DOHH2 (cell line): ENCODE results near the gene METRN.

Experiments
- EZH2phosphoT487 ChIP-seq: fragments of 200-600 bp; sonication (generic); IDR thresholded peaks from 2 replicates; pipeline ENCODE4 v1.6.1; 2017; ENCODE audit warnings: borderline replicate concordance, mild to moderate bottlenecking, antibody characterized with exemption, low read length, moderate library complexity, mixed read lengths
- TF ChIP-seq, protein P1 (sequence below): fragments of 200-600 bp; sonication (generic); IDR thresholded peaks from one replicate; pipeline ENCODE4 v1.5.1; 2014; ENCODE audit warnings: antibody characterized with exemption, mild to moderate bottlenecking, low read depth, low read length; ENCODE audit not compliant: poor library complexity, severe bottlenecking

GRCh38 chr16:752007-752312, 37.0 kb downstream of the METRN start:
- TF ChIP-seq, protein P1, sequence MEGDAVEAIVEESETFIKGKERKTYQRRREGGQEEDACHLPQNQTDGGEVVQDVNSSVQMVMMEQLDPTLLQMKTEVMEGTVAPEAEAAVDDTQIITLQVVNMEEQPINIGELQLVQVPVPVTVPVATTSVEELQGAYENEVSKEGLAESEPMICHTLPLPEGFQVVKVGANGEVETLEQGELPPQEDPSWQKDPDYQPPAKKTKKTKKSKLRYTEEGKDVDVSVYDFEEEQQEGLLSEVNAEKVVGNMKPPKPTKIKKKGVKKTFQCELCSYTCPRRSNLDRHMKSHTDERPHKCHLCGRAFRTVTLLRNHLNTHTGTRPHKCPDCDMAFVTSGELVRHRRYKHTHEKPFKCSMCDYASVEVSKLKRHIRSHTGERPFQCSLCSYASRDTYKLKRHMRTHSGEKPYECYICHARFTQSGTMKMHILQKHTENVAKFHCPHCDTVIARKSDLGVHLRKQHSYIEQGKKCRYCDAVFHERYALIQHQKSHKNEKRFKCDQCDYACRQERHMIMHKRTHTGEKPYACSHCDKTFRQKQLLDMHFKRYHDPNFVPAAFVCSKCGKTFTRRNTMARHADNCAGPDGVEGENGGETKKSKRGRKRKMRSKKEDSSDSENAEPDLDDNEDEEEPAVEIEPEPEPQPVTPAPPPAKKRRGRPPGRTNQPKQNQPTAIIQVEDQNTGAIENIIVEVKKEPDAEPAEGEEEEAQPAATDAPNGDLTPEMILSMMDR, result no peak
- no peak for TF ChIP-seq EZH2phosphoT487
